Raji (cell line): ENCODE results near the gene TNFAIP8.

Source experiments
- POLR2A ChIP-seq: IDR thresholded peaks from 2 replicates; pipeline ENCODE4 v1.6.1; 2011; ENCODE audit warnings: low read depth, low read length, control low read depth; ENCODE audit not compliant: insufficient read depth

TNFAIP8 gene

GRCh38 chr5:119385536-119386128 lies 29.8 kb downstream of the TNFAIP8 start:
- no peak for TF ChIP-seq POLR2A

DNA sequence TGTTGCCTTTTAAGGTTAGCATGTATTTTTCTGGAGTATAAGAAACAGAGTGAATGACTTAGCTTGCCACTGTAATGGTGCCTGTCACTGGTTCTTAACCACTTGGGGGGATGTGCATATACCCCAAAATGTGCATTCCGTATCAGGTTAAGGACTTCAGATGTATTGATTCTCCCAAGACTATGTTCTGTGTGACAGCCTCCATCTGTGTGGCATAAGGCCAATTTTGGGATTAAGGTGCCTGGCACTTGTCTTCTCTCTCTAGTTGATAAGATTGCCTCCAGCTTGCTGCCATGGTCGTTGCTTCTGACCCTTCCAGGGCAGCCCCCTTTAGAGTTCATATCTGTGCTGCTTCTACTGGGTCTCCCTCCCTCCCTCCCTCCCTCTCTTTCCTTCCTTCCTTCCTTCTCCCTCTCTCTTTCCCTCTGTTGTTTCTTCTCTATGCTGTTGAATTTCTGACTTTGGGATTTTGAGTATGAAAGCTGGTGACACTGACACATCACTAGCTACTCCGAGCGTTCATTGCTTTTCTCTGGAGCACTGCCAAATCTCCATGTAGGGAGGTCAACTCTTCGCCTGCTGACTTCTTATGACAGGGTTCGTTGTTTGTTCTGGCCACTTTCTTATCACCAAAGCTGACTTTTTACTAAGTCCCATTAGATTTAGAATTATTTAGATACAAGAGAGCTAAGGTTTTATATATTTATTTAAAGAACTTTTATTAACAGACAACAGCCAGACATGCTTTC lies 31.0 kb downstream of the TNFAIP8 start:
- TF ChIP-seq POLR2A = no peak

DNA sequence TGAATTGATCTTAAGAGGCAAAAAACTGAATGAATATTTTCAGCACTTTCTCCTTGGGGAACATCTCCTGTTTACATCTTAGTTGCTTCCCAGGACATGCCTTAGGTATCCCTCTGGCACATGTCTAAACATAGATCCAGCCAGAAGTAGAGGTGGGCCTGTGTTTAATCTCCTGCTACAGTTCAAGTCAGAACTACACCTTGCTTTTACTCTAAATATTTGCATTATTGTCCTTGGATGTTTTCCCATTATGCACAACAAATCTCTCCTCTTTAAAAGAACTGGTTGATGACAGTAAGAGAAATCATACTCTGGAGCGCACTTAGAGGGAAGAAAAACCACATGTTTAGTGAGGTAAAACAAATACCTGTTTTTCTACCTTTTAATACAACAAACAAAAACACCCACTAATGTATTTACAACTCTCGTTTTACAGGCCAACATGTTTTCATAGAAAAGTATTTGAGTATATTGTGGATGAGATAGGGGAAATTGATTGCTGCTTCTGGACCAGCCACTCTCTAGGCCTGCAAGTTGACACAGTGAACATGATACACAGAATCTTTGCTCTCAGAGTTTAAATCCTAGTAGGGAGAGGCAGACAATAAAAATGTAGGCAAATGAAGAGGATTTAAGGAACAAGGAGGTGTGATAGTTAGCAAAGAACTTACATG lies 32.3 kb downstream of the TNFAIP8 start:
- TF ChIP-seq POLR2A = no peak

GRCh38 chr5:119388619-119389190 lies 32.9 kb downstream of the TNFAIP8 start:
- no peak for TF ChIP-seq POLR2A

GRCh38 chr5:119389288-119390030 lies 33.6 kb downstream of the TNFAIP8 start:
- TF ChIP-seq POLR2A = no peak

GRCh38 chr5:119390404-119390803 lies 34.6 kb downstream of the TNFAIP8 start:
- no peak for TF ChIP-seq POLR2A

DNA sequence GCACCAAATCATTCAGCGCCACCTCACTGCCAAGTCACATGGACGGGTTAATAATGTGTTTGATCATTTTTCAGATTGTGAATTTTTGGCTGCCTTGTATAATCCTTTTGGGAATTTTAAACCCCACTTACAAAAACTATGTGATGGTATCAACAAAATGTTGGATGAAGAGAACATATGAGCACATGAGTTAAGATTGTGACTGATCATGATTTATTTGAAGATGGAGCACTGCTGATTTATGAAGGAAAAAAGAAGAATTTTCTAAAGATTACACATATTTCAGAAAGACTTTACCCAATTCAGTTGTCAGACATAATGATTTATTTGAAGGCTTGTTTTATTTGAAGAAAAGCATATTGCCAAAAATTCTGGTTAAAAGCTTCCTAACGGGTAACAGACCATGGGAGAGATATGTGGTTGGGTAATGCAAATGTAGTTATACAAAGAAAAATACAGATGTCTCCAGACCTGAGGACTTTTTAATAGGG lies 37.4 kb downstream of the TNFAIP8 start:
- TF ChIP-seq POLR2A = no peak

- TF ChIP-seq POLR2A = no peak
Measured at GRCh38 chr5:119393746-119394145, 37.9 kb downstream of the TNFAIP8 start.

GRCh38 chr5:119395080-119395836 lies 39.4 kb downstream of the TNFAIP8 start:
- no peak for TF ChIP-seq POLR2A

DNA sequence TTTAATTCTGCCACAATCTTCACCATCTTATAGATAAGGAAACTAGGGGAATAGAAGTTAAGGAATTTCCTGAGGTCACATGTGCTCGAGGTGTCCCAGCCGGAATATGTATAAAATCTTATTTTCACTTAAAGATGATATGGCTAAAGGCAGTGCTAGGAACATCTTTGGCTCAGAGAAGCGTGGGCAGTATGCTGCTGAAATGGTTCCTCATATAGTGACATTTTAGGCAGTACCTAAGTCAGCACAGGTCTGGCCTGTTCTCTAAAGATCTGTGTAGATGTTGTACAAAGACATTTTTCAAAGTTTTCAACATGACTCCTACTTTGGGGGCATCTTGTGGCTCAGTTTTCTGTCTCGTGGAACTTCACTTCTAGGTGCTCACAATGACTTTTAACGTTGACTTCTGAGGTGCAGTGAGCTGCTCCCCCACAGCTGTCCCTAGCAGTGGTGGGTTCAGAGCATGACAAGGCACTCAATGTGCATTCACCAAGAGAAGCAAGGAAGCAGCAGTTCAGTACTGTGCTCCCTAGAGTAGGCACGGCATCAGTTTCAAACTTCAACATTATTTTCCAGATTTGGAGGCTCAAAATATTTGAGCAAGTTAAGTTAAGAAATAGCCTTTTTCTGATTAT lies 40.3 kb downstream of the TNFAIP8 start:
- TF ChIP-seq POLR2A = no peak

- no peak for TF ChIP-seq POLR2A
Measured at GRCh38 chr5:119397518-119398380, 41.9 kb downstream of the TNFAIP8 start.

GRCh38 chr5:119398727-119399466 lies 43.1 kb downstream of the TNFAIP8 start:
- TF ChIP-seq POLR2A = no peak
